SK-N-SH treated with all-trans-retinoic acid at 6 μM for 48 hours (cell line): ENCODE results near the gene PIR.

ENCODE experiments used
- ATAC-seq: fragments of 200-7000 bp; cut with Tn5 transposase; 3 replicates; pipeline ENCODE4 v1.9.1; 2020; ENCODE audit warnings: mild to moderate bottlenecking, moderate library complexity
- ARNTL ChIP-seq: fragments of 450-650 bp; formaldehyde crosslinking; IDR thresholded peaks from 2 replicates; pipeline ENCODE4 v1.5.0; 2020; ENCODE audit warnings: low read depth, mild to moderate bottlenecking, moderate library complexity, borderline replicate concordance
- BACH2 ChIP-seq: fragments of 250-450 bp; sonication (Bioruptor Pico); IDR thresholded peaks from 2 replicates; pipeline ENCODE4 v1.9.0; 2021; ENCODE audit warnings: mild to moderate bottlenecking, borderline replicate concordance
- CSDC2 ChIP-seq: fragments of 250-450 bp; sonication (Bioruptor Pico); IDR thresholded peaks from 2 replicates; pipeline ENCODE4 v1.5.0; 2020; ENCODE audit warnings: mild to moderate bottlenecking, moderate library complexity
- ESRRG ChIP-seq: fragments of 250-450 bp; sonication (Bioruptor Pico); IDR thresholded peaks from 2 replicates; pipeline ENCODE4 v1.6.1; 2021; ENCODE audit warnings: mild to moderate bottlenecking
- ISL1 ChIP-seq: fragments of 250-450 bp; sonication (Bioruptor Pico); IDR thresholded peaks from 2 replicates; pipeline ENCODE4 v2.1.2; 2022; ENCODE audit warnings: mild to moderate bottlenecking, moderate library complexity
- OSR1 ChIP-seq: fragments of 250-450 bp; sonication (Bioruptor Pico); IDR thresholded peaks from 2 replicates; pipeline ENCODE4 v1.8.0; 2022; ENCODE audit warnings: moderate library complexity, mild to moderate bottlenecking, inconsistent platforms
- PPARA ChIP-seq: fragments of 250-450 bp; sonication (Bioruptor Pico); IDR thresholded peaks from 2 replicates; pipeline ENCODE4 v1.5.0; 2020; ENCODE audit warnings: mild to moderate bottlenecking, borderline replicate concordance
- RARB ChIP-seq: fragments of 250-450 bp; sonication (Bioruptor Pico); IDR thresholded peaks from 2 replicates; pipeline ENCODE4 v1.8.0; 2021; ENCODE audit warnings: mild to moderate bottlenecking, moderate library complexity
- SNAI2 ChIP-seq: fragments of 250-450 bp; sonication (Bioruptor Pico); IDR thresholded peaks from 2 replicates; pipeline ENCODE4 v1.5.0; 2020; ENCODE audit warnings: mild to moderate bottlenecking, moderate library complexity
- TCF4 ChIP-seq: fragments of 250-450 bp; sonication (Bioruptor Pico); IDR thresholded peaks from 2 replicates; pipeline ENCODE4 v1.8.0; 2021; ENCODE audit warnings: mild to moderate bottlenecking, moderate library complexity, borderline replicate concordance
- TSHZ2 ChIP-seq: fragments of 250-450 bp; sonication (Bioruptor Pico); IDR thresholded peaks from 2 replicates; pipeline ENCODE4 v1.5.0; 2020; ENCODE audit warnings: mild to moderate bottlenecking, moderate library complexity
- ZC3H10 ChIP-seq: fragments of 250-450 bp; sonication (Bioruptor Pico); IDR thresholded peaks from 2 replicates; pipeline ENCODE4 v1.5.1; 2021; ENCODE audit warnings: mild to moderate bottlenecking, moderate library complexity
- ZFP3 ChIP-seq: fragments of 250-450 bp; sonication (Bioruptor Pico); IDR thresholded peaks from 2 replicates; pipeline ENCODE4 v1.5.0; 2020; ENCODE audit warnings: mild to moderate bottlenecking, moderate library complexity
- ZFP30 ChIP-seq: fragments of 450-650 bp; formaldehyde crosslinking; IDR thresholded peaks from 2 replicates; pipeline ENCODE4 v1.5.0; 2022; ENCODE audit warnings: mild to moderate bottlenecking, moderate library complexity
- ZNF565 ChIP-seq: fragments of 450-650 bp; formaldehyde crosslinking; conservative IDR thresholded peaks from 2 replicates; pipeline ENCODE4 v1.5.0; 2020; ENCODE audit warnings: low read depth, mild to moderate bottlenecking, moderate library complexity
- ZNF70 ChIP-seq: fragments of 450-650 bp; formaldehyde crosslinking; IDR thresholded peaks from 2 replicates; pipeline ENCODE4 v1.5.0; 2020; ENCODE audit warnings: mild to moderate bottlenecking, moderate library complexity
- ZNF8 ChIP-seq: fragments of 450-650 bp; formaldehyde crosslinking; IDR thresholded peaks from 2 replicates; pipeline ENCODE4 v1.5.0; 2020; ENCODE audit warnings: mild to moderate bottlenecking, moderate library complexity
- TF ChIP-seq, protein P1 (sequence below): fragments of 250-450 bp; sonication (Bioruptor Pico); IDR thresholded peaks from 2 replicates; pipeline ENCODE4 v1.5.1; 2020; ENCODE audit warnings: low read depth, mild to moderate bottlenecking, moderate library complexity
- TF ChIP-seq, protein P2 (sequence below): fragments of 250-450 bp; sonication (Bioruptor Pico); IDR thresholded peaks from 2 replicates; pipeline ENCODE4 v1.8.0; 2020; ENCODE audit warnings: mild to moderate bottlenecking, moderate library complexity, borderline replicate concordance
- TF ChIP-seq, protein P3 (sequence below): fragments of 250-450 bp; sonication (Bioruptor Pico); IDR thresholded peaks from 2 replicates; pipeline ENCODE4 v1.8.0; 2021; ENCODE audit warnings: low read depth, mild to moderate bottlenecking, moderate library complexity, borderline replicate concordance

Gene PIR

DNA sequence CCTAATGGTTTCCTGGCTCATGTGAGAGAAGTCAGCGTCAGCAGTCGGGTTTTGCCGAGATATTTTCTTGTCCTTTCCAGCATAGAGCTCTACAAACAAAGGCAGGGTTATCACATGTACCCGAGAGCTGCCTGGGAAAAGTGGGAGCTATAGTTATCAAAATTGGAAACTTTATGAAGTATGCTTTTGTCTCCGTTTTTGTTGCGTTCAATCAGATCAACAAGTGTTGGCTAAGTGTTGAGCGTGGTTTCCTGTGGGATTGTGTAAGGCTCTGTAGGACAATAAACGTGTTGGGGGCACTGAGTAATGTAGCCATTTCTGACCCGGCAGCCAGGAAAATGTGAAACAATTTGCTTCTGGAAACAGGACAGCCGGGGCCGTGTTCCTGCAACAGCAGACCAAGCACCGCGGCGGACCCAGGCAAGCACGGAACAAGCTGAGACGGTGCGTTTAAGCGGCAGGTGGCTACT is 7.4 kb upstream of the PIR start, which contains the start of gene BMX:
BMX (plus strand) TSS at position 311 of the 470 bp plus-strand sequence. CDS start 7,547 bp downstream, outside the sequence.
- TF ChIP-seq RARB (no peak), TSHZ2 (CRISPR knock-in tag) (no peak), ARNTL (no peak), ZNF8 (CRISPR knock-in tag) (no peak), ZFP3 (CRISPR knock-in tag) (no peak), ESRRG (CRISPR knock-in tag) (no peak), ZNF565 (no peak)
- no peak for ATAC-seq

DNA sequence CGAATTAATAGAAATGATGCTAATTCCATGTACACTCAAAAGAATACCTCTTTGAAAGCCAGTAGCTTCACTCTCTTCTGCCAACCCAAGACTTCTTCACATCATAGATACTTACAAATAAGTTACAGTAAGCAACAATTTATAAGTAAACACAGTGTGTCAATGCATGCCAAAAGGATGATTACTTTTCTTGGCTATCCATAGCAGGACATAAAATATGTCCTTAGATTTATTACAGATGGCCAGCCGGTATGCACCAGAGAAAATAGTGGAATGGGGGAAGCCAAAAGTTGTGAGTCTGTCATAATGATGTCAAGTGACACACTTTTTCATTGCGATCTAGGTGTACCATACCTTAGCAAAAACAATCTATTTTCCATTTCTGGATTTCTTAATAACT is 6.8 kb upstream of the PIR start:
- TF ChIP-seq OSR1 (CRISPR knock-in tag) = no peak
- TF ChIP-seq, protein P1, sequence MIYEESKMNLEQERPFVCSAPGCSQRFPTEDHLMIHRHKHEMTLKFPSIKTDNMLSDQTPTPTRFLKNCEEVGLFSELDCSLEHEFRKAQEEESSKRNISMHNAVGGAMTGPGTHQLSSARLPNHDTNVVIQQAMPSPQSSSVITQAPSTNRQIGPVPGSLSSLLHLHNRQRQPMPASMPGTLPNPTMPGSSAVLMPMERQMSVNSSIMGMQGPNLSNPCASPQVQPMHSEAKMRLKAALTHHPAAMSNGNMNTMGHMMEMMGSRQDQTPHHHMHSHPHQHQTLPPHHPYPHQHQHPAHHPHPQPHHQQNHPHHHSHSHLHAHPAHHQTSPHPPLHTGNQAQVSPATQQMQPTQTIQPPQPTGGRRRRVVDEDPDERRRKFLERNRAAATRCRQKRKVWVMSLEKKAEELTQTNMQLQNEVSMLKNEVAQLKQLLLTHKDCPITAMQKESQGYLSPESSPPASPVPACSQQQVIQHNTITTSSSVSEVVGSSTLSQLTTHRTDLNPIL (CRISPR knock-in tag) = no peak
- no peak for TF ChIP-seq ZNF70 (CRISPR knock-in tag)
- TF ChIP-seq ARNTL = no peak
- no peak for TF ChIP-seq SNAI2 (CRISPR knock-in tag)
- TF ChIP-seq ZFP30 (CRISPR knock-in tag) = no peak
- no peak for TF ChIP-seq ESRRG (CRISPR knock-in tag)
- no peak for TF ChIP-seq TCF4 (CRISPR knock-in tag)
- TF ChIP-seq, protein P2, sequence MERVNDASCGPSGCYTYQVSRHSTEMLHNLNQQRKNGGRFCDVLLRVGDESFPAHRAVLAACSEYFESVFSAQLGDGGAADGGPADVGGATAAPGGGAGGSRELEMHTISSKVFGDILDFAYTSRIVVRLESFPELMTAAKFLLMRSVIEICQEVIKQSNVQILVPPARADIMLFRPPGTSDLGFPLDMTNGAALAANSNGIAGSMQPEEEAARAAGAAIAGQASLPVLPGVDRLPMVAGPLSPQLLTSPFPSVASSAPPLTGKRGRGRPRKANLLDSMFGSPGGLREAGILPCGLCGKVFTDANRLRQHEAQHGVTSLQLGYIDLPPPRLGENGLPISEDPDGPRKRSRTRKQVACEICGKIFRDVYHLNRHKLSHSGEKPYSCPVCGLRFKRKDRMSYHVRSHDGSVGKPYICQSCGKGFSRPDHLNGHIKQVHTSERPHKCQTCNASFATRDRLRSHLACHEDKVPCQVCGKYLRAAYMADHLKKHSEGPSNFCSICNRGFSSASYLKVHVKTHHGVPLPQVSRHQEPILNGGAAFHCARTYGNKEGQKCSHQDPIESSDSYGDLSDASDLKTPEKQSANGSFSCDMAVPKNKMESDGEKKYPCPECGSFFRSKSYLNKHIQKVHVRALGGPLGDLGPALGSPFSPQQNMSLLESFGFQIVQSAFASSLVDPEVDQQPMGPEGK (CRISPR knock-in tag) = no peak
- no peak for TF ChIP-seq CSDC2 (CRISPR knock-in tag)
- TF ChIP-seq, all 23 proteins: peak for 0
- ATAC-seq = no peak

DNA sequence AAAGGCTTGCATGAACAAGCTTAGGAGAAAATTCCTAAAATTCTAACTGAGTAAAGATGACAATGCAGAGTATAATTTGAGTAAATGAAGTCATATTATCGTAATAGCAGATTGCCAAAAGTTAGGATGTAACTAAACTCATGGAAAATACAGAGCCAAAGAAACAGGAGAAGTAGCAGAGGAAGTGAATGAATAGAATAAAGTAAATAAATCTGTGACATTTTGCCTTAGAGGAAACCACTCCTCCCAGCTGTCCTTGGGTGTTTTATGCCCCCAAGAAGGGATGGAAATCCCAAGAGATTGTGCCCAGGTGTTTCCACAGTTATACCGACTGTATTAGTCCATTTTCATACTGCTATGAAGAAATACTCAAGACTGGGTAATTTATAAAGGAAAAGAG is 5.6 kb upstream of the PIR start:
- no peak for ATAC-seq
- TF ChIP-seq, protein P3, sequence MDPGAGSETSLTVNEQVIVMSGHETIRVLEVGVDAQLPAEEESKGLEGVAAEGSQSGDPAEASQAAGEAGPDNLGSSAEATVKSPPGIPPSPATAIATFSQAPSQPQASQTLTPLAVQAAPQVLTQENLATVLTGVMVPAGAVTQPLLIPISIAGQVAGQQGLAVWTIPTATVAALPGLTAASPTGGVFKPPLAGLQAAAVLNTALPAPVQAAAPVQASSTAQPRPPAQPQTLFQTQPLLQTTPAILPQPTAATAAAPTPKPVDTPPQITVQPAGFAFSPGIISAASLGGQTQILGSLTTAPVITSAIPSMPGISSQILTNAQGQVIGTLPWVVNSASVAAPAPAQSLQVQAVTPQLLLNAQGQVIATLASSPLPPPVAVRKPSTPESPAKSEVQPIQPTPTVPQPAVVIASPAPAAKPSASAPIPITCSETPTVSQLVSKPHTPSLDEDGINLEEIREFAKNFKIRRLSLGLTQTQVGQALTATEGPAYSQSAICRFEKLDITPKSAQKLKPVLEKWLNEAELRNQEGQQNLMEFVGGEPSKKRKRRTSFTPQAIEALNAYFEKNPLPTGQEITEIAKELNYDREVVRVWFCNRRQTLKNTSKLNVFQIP = no peak
- TF ChIP-seq, protein P2 (CRISPR knock-in tag) = no peak
- TF ChIP-seq SNAI2 (CRISPR knock-in tag) (no peak), ZC3H10 (CRISPR knock-in tag) (no peak), ZFP30 (CRISPR knock-in tag) (no peak), PPARA (CRISPR knock-in tag) (no peak), CSDC2 (CRISPR knock-in tag) (no peak), BACH2 (CRISPR knock-in tag) (no peak), ISL1 (CRISPR knock-in tag) (no peak)
- TF ChIP-seq, protein P1 (CRISPR knock-in tag) = no peak
